Measurements from ENCODE around the gene MINDY1.

DNA sequence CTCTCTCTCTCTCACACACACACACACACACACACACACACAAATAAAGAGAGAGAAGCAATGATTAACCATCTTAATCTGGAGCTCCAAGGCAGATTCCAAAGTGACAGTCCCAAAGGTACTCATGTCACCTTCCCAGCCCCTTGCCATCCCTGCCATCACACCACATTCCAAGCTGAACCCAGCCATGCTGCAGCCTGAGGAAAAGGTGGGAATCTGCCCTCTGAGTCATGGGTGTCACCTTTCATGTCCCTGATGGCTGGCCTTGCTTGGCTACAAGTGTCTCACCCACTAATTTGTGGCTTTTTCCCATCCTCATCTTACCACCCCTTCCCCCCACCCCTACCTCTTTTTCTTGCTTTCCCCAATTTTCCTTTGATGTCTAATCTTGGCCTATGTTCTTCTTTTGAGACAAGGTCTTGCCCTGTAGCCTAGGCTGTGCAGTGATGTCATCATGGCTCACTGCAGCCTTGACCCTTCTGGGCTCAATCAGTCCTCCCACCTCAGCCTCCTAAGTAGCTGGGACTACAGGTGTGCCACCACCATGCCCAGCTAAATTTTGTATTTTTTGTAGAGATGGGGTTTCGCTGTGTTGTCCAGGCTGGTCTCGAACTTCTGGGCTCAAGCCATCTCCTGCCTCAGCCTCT, 21.4 kb downstream of the MINDY1 start:
- TF ChIP-seq POLR2A (IDR thresholded peaks at IDR 0.05): no peak
- TF ChIP-seq, protein P1, sequence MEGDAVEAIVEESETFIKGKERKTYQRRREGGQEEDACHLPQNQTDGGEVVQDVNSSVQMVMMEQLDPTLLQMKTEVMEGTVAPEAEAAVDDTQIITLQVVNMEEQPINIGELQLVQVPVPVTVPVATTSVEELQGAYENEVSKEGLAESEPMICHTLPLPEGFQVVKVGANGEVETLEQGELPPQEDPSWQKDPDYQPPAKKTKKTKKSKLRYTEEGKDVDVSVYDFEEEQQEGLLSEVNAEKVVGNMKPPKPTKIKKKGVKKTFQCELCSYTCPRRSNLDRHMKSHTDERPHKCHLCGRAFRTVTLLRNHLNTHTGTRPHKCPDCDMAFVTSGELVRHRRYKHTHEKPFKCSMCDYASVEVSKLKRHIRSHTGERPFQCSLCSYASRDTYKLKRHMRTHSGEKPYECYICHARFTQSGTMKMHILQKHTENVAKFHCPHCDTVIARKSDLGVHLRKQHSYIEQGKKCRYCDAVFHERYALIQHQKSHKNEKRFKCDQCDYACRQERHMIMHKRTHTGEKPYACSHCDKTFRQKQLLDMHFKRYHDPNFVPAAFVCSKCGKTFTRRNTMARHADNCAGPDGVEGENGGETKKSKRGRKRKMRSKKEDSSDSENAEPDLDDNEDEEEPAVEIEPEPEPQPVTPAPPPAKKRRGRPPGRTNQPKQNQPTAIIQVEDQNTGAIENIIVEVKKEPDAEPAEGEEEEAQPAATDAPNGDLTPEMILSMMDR (IDR thresholded peaks at IDR 0.05): no peak

Measured in adrenal gland (tissue), 5 donors.